ENCODE results near the gene PRKCQ.

- no peak for TF ChIP-seq CTCF (IDR thresholded peaks at IDR 0.05; ENCODE audit: insufficient read depth, low read length)
- TF ChIP-seq REST (IDR thresholded peaks at IDR 0.05; ENCODE audit: insufficient replicate concordance, low read depth): no peak
- no peak for TF ChIP-seq POLR2AphosphoS5 (IDR thresholded peaks at IDR 0.05; ENCODE audit: low read depth)
Measured at GRCh38 chr10:6567203-6567703, 12.8 kb downstream of the PRKCQ start.

Measured in HL-60 (cell line).